Stimulated activated CD8-positive, alpha-beta memory T cell treated with anti-CD3 and anti-CD28 coated beads, Interleukin-4, amount 100 ng/mL, for 24 hours (primary cell): Measurements from ENCODE around the gene BANP.
"Not testable (repeated sequence)": the region's sequence is repeated elsewhere in the genome, so short reads cannot be mapped to it uniquely, and the experiment has no call there.

Experiments used
- DNase-seq: peaks from one replicate; pipeline ENCODE4 v3.0.0-alpha.2; 2020; ENCODE audit warnings: low read depth

Gene BANP

DNA sequence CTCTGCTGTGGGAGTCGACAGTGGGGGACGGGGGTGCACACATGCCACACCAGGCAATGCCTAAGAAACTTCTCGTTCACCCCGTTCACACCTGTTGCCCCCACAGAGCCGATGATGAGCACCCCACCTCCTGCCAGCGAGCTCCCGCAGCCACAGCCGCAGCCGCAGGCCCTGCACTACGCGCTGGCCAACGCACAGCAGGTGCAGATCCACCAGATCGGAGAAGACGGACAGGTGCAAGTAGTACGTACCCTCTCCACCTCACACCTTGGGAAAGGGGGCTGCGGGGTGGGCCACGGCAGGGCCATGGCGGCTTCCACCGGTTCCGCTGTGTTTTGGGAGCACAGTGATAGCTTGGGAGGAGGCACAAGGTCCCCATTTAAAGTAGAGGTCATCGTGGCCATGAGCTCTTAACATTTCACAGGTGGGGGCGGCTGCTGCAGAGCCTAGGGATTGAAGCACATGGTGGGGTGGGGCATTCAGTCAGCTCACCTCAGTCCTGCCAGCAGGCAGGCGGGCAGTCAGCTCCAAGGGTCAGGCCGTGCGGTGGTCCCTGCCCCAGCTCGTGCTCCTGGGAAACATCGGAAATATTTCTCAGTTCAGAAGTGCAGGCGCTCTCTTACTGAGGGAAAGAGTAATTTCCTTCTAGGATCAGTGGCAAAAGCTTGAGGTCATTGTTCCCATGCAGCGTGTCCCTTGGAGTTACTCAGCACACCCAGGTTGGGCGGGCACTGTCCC is 81.9 kb downstream of the BANP start:
- DNase-seq: not testable (repeated sequence)

DNA sequence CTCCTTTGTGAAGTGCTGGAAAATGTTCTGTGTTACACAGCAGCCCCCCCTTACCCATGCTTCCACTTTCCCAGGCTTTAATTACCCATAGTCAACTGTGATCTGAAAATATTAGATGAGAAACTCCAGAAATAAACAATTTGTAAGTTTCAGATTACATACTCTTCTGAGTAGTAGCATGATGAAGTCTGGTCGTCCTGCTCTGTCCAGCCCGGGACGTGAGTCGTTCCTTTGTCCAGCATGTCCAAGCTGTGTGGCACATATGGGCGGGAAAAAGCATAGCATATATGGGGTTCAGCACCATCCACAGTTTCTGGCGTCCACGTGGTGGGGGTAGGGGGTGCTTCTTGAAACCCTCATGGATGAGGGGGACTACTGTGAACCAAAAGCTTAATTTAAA is 83.5 kb downstream of the BANP start:
- DNase-seq: no peak

DNA sequence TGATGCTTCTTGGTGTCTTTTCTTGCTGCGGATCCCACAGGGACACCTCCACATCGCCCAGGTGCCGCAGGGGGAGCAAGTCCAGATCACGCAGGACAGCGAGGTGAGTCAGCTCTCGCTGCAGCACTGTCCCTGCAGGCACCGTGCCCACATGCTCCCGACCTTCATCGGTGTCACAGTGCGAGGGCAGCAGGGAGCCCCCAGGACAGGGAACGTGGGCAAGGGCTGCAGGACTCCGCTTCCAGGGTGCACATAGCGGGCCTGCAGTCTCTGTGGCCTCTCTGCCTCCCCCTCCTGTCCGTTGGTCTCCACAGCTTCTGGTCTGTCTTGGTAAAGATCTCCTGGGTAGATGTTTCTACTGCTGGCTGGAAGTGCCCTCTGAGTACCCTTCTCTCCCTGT is 84.1 kb downstream of the BANP start:
- no peak for DNase-seq

DNA sequence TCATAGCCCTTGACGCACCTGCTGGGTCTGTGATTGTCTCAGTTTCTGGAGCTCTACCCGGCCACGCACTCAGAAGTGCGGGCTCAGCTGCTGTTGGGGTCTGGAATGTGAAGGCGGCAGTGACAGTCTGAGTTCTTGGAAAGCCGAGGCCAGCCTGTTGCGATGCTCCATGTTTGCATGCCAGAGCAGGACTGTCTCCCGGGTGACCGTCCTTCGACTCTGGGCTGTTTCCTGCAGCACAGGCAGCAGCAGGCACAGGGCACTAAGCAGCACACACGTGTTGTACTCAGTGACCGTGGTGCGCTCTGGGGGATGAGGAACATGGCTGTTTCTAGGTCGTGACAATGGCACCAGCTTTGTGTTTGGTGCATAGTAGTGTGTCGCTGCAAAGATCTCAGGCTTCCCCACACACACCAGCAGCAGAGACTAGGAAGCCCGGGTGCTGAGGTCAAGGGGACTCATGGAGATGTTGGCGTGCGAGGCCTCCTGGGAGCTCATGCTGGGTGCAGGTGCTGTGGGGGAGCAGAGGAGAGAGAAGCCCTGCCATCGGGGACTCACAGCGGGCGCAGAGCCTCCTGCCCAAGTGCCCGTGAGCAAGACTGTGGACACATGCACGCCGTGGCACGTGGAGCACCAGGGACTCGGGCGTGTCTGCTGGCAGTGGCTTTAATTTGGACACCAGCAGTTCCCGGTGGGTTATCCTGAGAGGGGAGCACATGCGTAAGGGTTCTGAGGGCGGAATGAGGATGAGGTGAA is 84.8 kb downstream of the BANP start:
- not testable (repeated sequence) for DNase-seq

DNA sequence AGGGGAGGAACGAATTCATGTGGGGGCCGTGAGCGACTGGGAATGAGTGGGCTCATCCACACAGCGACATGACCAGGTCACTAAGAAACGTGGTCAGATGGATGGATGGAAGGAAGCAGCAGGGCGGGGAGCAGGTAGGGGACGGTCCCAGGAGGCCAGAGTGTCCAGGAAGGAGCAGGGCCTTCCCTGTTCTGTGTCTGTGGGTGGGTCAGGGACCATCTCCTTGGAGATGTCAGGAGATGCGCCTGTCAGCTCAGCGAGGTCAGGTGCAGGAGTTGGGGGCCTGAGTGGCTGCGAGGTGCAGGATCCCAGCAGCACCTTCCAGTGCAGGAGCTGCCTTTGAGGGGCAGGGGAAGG is 85.4 kb downstream of the BANP start:
- not testable (repeated sequence) for DNase-seq

DNA sequence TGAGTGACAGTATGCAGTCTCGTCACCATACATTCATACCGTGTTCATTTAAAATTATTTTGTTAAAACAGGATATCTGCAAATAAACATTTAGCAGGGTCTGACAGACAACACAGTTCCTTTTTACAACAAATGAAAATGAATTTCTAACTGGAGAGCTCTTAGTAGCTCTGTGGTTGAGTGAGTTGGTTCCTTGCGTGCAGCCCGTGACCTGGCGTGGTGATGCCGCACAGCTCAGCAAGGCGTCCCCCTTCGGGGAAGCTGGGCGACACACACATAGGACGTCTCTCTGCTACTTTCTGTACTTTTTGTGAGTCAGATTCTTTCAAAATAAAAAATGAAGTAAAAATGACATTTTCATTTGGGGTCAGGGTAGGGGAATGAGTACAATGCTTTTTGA is 86.1 kb downstream of the BANP start:
- DNase-seq: not testable (repeated sequence)

DNA sequence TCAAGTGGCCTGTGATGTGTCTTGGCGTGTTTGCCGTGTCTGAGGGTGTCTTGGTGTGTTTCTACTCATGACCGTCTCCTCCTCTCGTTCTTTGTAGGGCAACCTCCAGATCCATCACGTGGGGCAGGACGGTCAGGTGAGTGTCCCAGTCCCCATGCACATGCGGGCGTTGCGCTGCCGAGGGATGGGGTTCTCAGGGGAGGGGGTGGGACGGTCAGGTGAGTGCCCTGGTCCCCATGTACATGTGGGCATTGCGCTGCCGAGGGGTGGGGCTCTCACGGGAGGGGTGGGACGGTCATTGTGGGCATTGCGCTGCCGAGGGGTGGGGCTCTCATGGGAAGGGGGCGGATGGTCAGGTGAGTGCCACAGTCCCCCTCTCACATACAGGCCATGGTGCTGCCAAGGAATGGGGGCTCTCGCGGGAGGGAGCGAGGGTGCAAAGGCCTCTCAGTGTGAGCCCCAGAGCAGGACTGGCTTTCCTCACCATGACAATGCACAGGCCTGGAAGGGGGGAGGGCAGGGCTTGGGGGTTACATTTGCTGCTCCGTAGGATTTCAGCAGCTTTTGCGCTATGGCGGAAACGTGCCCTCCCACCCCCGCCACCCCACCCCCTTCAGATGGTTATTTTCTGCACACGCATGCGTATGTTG is 86.8 kb downstream of the BANP start:
- not testable (repeated sequence) for DNase-seq

DNA sequence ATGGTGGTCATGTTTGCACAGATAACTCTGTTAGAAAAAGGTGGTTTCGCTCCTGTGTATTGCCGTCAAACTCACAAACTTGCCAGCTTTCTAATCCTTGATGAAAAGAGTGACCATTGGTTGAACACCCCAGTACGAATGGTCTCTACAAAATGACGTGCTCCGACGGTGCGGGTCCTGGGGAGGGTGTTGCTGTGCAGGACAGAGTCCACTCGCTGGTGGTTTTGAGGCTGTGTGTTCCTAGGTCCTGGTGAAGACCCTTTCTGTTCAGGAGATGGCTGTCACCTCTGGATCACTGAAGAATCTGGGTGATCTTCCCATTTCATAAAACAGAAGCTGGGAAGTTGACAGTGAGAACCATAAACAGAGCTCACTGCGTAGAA is 87.3 kb downstream of the BANP start:
- not testable (repeated sequence) for DNase-seq

DNA sequence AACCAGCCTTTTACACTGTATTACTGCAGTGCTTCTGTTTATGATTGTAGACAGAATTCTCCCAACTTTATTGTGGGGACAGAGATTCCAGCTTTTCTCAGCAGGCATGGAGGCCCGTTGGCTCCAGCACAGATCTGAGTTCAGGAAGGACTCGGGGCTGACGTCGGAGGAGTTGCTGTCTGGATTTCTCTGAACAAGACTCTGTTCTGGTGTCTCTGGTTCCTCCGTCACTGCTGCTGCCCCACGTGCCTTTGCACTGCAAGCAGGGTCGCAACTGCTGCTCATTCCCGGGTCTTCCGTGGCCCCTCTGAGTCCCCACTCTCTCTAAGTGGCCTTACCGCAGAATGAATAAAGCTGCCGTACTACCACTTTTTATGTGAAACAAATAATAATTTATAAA is 88.4 kb downstream of the BANP start:
- no peak for DNase-seq

DNA sequence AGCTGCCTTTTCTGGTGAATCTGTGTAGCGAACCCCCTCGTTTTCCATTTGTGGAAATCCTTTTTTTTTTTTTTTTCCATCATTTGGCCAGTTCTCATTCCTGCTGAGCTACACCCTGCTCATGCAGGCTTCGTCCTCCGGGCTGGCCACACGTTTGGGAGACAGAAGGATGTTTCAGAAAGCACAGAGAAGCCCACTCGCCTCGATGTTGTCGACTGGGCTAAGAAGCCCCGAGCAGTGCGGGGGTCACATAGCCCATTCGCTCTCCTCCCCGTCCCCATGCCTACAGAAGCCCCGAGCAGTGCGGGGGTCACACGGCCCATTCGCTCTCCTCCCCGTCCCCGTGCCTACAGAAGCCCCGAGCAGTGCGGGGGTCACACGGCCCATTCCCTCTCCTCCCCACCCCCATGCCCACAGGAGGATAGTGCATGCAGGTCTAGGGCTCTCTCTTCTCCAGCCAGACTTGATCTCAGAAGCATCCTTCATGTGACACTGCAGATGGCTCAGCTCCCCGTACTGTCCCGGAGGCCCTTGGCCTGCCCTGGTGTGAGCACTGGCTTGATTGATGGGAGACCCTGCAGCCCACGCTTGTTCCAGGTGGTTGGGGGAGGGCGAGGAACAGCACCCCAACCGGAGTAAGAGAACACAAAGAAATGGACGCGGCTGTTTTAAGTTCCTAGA is 89.1 kb downstream of the BANP start:
- not testable (repeated sequence) for DNase-seq

DNA sequence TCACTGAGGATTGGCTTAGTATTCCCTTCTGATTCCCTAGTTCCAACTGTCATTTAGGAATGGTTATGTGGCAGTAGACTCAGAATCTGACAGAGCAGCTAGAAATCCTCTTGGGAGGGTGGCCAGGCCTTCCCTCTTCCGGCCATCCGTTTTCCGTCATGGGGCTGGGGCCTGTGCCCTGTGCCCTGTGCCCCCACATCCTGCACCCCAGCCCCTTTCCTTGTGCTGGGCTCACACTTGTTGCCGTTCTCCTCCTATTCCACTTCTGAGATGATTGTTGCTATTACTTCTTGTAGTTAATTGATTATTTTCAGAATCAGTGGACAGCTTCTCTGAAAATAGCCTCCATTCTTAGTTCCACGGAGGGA is 89.6 kb downstream of the BANP start:
- DNase-seq: not testable (repeated sequence)

DNA sequence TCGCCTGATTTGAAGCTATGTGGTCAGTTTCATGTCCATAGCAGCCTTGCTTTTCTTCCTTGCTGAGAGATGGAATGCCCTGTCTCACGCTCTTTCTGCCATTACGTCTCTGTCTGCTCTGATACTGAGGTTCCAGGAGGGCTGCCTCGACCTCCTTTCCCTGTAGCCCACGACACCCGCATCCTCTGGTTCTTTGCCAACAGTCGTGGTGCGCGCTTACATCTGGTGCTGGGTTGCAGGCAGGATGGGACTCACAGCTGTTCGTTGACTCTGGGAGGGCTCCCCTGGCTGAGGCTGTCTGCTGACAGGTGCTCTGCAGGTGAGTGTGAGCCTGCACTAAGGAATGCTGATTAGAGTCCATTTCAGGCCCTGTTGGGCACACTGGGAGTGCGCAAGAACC is 90.3 kb downstream of the BANP start:
- DNase-seq: not testable (repeated sequence)

DNA sequence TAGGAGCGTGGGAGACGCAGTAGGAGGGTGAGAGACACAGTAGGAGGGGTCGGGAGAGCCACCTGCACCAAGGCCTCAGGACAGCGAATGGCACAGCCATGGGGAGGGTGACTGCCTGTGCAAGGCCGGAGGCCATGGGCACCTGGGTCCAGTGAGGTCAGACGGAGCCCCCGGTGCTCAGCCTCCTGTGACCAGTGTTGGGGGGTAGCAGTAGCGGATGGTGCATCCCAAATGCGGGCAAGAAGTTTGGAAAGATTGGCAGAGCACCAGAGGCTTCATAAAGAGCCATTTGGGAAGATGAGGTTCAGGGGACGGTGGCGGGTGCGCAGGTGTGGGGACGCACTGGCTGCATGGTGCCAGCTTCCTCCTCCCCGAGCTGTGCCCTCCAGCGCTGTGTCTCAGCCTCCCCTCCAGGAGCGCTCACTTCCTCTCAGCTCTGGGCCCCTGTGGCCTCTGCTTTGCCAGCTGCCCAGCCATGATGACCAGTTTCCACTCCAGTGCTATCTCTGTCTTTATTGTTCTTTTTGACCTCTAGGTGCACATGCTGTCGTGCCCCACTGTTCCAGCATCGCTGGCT is 90.8 kb downstream of the BANP start:
- DNase-seq: not testable (repeated sequence)

DNA sequence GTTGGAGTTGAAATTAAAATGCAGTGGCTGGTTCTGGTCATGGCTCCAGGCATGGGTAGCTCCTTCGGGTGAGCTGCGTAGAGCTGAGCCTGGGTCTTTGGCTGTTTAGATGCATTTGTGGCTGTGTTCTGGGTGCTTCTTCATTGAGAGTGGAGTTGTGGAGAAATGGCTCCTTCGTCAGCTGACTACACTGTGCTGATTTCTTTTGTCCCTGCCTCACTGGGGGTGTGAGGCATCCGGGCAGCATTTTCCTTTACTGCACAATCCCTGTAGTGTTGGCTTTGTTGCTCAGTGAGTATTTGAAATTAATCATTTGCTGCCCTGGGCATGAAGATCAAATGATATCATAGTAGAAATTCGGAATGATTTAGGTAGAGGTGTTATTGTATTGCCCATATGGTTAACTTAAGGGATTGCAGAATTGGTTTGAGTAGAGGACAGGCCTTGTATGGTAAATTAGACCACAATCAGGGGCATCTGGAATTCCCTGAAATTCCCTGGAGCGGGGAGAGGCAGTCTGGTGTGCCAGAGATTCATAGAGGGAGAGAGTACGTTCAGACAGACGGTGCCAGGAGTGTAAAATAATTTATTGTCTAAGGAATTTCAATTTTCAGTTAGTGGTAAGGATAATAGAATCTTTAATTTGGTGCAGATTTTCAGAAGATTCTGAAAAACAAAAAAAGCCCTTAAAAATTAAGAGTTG is 92.1 kb downstream of the BANP start:
- DNase-seq: not testable (repeated sequence)

DNA sequence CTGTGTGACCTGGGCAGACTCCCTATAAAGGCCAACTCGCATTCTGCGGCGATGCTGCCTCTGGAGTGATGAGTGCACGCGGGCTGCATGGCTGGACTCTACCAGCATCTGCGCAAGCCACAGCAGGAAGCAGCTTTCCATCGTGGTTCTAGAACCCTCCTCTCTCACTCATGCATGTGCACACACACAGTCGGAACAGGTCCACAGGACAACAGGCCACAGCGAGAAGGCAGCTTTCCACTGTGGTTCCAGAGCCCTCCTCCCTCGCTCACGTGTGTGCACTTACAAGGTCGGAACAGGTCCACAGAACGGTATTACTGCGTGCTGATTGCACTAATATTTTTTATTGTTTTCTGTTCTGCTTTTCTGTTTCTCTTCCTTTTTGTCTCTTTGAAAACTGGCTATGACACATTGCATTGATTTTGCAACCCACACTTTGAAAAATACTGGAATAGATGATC is 92.9 kb downstream of the BANP start:
- not testable (repeated sequence) for DNase-seq

DNA sequence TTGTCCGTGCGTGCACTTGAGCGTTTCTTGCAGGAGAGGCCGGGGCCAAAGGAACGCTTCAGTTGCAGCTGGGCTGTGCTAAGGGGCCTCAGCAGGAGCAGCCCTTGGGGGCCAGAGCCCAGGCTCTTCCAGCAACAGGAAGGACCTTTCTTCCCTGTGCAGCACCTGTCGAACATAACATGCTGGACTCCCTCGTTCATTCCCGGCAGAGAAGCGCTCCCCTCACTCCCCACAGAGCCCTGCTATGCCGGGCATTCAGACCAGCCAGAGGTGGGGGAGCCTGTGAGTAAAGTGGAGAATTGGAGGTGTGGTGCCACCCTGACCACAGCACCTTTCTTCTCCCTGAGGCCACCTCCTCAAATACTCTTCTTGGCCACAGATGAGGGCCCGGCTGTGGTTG is 94.1 kb downstream of the BANP start:
- DNase-seq: not testable (repeated sequence)

DNA sequence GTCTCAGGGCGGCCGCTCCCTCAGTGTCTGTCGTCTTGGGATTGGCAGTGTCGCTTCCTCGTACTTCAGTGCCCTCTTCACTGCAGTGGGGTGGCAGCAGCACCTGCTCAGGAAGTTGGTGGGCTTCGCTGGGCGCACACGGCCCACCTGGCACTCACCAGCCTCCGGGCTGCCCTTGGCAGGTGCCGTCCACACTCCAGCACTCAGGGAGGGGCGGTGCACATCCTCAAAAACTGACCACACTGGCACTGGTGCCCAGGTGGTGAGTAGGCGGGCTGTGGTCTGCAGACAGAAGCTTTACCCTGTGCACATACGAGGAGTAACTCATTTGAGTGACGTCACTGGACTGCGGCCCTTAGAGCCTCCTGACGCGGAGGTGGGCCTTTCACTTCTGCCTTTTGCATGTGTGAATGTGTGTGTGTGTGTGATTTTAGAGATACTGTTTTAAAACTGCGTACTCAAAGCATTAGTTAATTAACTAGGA is 94.6 kb downstream of the BANP start:
- no peak for DNase-seq

DNA sequence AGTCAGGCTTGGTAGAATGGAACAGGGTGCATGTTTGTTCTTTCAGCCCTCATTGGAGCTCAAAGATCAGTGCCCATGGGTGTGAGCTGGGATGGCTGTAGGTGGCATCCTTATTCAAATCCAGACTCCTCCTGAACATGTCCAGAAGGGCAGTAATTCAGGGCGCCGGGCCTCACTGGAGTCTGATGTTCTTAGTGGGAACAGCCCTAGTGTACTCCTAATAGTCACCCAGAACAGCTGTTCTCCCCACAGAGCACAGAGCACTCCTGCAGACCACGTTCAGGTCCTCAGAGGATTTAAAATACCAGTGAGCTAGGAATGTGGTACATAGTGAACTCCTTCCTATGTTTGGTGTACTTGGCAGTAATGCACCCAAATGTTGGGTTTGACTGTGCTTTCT is 96.2 kb downstream of the BANP start:
- no peak for DNase-seq

DNA sequence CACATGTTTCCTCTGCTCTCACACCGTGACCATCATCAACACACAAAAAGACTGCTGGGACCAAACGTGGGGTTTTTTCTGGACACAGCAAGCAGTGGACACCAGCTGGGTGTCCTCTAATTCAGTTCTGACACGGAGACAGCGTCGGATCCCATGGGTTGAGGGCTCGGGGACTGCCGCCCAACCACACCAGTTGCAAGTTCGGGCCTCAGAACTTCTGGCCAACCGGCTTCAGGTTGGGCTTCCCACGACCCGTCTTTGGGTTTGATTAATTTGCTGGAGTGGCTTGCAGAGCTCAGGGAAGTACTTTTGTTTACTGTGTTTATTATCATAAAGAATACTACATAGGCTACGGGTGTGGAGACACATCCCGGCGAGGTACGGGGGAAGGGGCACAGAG is 97.8 kb downstream of the BANP start:
- DNase-seq: no peak

DNA sequence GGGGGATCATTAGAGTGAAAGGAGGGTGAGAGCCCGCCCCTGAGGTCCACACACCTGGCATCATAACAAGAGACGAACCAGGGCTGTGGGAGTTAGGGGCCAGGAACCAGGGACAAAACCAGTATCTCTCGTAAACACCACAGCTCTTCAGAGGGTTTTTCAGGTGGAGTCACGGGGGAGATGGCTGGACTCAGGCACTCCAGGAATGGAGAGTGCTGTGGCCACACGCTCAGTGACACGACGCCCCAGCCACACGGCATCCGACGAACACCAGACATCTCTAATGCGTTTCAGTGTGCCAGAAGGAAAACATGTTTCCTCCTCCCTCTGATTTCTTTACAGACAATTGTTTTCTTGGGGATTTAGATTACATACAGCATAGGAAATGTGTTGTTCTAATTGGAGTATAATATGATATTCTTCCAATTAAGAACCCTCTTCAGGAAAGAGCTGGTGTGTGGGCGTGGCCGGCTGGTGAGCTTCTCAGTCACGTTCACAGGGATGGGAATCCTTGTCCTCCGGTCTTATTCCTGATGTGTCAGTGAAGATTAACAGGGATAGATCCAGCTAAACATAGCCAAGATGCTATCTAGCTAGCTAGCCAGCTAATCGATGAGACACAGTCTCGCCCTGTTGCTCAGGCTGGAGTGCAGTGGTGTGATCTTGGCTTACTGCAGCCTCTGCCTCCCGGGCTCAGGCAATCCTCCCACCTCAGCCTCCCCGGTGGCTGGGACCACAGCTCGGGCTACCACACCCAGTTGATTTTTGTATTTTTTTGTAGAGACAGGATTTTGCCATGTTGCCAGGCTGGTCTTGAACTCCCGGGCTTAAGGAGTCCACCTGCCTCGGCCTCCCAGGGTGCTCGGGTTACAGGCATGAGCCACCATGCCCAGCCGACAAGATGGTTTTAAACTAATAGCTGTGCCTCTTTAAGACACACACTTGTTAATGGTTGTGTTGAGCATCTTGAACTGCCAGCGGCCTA is 98.6 kb downstream of the BANP start:
- no peak for DNase-seq
